HG03575 (cell line): Measurements from ENCODE around the gene HMOX2.

ENCODE experiments used
- ATAC-seq: cut with Tn5 transposase; IDR thresholded peaks from one replicate; pipeline ENCODE4 v1.9.1; 2021; ENCODE audit not compliant: unreplicated experiment, insufficient number of reproducible peaks, low FRiP score; ENCODE audit errors: extremely low read depth

The HMOX2 gene

DNA sequence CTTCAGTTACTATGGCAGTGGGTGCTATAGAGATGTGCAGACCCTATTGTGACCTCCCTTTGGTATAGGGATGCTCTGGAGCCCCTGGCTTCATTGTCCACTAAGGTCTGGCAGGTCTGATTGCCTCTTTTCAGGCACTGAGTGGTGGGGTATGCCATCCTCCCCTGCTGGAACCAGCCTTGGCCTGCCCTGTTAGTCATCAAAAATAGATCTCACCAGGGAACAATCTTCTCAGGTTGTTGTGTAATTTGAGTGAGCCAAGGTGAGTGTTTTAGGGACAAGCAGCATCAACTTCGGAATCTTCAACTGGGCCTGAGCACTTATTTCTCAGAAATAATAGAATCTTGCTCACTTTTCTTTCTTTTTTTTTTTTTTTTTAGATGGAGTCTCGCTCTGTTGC lies 19.6 kb downstream of the HMOX2 start:
- no peak for ATAC-seq

DNA sequence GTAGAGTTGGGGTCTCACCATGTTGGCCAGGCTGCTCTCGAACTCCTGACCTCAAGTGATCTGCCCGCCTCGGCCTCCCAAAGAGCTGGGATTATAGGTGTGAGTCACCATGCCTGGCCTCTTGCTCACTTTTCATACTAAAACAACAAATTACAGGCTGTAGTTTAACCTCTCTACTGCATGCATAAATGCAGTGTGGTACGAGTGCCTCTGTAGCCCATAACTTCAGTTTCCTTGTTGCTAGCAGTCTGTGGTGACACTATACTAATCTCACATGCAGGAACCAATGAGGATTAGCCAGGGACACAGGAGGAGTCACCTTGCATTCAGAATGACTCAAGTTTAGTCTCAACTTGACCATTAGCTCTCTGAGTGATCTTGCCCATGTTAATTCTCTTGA lies 20.1 kb downstream of the HMOX2 start:
- ATAC-seq = no peak

DNA sequence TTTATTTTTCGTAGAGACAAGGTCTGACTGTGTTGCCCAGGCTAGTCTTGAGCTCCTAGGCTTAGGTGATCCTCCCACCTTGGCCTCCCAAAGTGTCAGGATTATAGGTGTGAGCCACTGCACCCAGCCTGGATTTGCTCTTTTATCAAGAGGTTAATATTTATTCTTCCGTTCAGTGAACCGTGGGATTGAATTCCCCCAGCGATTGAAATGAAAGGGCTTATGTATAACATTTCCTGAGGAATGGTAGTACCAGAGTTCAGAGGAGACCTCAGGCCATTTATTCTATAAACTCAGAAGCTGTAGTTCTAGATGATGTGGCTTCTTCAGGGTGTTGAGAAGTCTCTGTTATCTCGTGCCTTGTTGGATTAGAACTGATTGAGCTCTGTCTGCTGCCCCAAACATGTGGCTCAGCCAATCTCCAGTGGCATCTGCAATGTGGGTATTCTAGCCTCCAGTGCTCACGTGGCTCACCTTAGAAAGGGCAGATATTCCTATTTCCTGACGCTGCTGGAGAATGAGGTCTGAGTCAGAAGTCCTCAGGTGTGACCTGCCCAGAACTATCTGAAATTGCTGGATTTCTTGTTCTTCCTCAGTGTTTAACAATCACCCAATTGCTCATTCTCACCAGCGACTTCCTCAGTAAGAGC lies 22.5 kb downstream of the HMOX2 start:
- no peak for ATAC-seq

DNA sequence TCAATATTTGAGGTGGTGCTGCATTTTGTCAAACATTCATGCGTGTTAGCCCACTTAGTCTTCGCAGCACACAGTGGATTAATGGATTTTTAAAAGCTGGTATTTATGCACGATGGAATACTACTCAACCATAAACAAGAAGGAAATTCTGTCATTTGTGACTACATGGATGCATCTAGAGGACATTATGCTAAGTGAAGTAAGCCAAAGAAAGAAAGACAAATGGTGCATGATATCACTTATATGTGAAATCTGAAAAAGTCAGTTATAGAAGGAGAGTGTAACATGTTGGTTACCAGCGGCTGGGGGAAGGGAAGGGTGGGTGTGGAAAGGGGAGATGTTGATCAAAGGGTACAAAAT lies 23.0 kb downstream of the HMOX2 start:
- ATAC-seq = no peak

DNA sequence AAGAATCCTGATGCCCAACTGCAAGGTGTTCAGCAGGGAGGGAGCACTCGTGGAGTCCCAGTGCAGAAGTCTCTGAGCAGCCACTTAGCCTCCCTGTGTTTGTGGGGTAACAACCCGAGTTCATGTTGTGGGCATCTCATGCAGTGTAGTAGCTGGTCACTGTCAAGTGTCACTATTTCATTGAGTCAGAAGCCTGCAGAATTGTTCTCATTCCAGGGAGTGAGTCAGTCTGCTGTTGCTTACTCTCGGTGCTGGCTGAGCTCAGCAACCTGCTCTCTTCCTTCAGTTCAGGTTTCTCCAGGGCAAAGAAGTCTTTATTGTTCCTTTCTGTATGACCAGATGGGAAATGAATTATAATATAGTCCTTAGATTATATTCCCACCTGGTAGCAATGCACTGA lies 24.1 kb downstream of the HMOX2 start:
- ATAC-seq = no peak

DNA sequence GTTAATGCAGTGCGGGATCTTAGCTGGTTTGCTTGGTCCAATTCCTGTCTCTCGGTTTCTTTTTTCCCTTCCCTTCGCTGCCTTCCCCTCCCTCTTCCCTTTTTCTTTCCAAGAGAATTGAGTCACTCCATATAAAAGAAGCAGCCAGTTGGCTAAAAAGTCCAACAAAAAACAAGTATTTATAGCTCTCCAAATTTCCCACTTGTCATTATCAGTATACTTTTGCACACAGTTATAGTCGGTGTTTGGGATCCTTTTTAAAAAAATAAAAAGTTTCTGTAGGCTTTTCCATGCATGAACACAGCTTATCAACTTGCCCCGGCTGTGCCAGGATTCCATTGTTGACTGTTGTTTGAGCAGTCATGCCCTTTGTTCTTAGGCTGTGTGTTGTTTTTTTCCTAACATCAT lies 24.9 kb downstream of the HMOX2 start:
- no peak for ATAC-seq

DNA sequence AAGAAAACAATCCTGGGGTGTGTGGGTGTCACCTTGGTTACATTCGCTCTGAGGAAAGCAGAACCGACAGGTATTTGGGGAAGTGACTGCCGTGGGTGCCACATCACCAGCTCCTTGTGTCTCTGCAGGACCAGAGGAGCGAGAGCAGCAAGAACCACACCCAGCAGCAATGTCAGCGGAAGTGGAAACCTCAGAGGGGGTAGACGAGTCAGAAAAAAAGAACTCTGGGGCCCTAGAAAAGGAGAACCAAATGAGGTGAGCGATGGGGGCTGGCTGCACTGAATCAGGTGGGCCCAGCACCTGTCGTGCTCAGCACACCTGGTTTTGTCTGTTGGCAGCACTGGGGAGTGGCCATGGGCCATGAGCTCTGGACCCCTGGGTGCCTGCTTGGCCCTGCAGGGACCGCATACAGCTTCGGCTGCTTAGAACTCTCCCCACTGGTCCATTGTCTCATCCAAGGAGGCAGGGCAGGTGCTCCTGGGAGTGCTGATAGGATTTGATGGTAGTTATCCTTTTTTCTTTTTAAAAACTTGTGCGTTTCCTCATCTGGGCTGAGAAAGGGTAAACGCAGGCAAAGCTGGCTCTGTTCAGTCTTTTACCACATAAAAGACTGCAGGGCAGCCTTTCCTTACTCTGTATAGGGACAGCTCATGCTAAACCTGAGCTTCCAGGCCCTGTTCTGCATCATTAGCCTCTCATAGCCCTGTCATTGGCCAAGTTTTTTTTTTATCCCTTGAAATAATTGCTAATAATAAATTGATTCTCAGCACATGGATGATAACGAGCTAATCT lies 29.4 kb downstream of the HMOX2 start:
- no peak for ATAC-seq

DNA sequence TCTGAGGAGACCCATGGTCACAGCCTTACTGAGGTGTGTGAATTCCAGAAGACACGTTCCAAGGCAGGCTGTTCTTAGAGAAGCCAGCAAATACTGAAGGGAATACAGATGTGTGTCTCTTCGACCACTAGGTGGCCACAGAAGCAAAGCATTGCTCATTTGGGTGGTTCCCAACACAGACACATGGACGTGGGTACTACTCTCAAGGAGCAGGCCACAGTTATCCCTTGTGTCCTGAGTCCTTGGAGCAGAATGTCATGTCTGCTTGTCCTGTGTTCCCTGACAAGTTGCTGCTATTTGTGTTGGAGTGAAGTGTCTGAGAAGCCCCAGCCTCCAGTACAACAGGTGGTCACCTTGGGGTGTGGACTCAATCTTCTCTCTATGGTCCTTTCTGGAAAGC lies 30.3 kb downstream of the HMOX2 start:
- no peak for ATAC-seq

DNA sequence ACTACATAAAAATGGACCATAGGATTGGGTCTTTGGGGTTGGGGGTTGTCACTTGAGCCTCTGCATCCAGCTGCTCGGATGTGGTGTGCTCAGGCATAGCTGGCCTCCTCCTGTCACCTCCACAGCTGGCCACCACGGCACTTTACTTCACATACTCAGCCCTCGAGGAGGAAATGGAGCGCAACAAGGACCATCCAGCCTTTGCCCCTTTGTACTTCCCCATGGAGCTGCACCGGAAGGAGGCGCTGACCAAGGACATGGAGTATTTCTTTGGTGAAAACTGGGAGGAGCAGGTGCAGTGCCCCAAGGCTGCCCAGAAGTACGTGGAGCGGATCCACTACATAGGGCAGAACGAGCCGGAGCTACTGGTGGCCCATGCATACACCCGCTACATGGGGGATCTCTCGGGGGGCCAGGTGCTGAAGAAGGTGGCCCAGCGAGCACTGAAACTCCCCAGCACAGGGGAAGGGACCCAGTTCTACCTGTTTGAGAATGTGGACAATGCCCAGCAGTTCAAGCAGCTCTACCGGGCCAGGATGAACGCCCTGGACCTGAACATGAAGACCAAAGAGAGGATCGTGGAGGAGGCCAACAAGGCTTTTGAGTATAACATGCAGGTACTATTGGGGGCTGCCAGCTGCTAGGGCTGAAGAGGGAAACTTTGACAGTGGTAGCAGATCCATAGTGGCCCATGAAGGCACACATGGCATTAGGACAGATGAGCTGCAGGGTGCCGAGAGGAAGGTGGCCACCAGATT lies 31.6 kb downstream of the HMOX2 start:
- no peak for ATAC-seq

DNA sequence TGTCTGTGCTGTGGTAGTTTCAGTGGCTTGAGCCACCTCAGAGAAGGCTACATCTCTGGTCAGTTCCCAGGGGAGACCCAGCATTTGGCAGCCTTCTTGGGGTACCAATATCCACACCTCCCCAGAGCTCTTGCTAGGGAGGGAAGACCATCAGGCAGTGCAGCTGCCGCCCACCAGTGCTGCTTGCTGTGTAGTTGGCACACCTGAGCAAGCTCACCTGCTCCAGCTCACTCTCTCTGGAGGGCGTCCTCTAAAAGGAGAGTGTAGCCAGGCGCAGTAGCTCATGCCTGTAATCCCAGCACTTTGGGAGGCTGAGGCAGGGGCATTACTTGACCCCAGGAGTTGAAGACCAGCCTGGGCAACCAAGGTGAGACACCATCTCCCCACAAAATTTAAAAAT lies 32.6 kb downstream of the HMOX2 start:
- no peak for ATAC-seq

DNA sequence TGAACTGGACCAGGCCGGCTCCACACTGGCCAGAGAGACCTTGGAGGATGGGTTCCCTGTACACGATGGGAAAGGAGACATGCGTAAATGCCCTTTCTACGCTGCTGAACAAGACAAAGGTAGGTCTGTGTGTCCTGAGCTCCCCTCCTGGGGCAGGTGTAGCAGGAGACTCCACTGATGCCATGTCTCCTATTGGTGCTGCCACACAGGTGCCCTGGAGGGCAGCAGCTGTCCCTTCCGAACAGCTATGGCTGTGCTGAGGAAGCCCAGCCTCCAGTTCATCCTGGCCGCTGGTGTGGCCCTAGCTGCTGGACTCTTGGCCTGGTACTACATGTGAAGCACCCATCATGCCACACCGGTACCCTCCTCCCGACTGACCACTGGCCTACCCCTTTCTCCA lies 33.2 kb downstream of the HMOX2 start:
- ATAC-seq = no peak

DNA sequence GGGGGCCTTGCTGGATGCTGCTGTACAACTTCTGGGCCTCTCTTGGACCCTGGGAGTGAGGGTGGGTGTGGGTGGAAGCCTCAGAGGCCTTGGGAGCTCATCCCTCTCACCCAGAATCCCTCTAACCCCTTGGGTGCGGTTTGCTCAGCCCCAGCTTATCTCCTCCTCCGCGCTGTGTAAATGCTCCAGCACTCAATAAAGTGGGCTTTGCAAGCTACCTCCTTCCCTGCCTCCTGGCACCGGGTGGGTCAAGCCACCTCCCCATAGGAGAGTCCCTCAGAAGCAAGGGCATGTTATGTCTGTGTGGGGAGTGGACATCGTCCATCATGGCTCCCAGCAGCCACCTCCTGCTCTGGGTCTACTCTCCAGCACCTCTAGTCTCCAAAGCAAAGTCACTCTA lies 33.9 kb downstream of the HMOX2 start:
- ATAC-seq = no peak

DNA sequence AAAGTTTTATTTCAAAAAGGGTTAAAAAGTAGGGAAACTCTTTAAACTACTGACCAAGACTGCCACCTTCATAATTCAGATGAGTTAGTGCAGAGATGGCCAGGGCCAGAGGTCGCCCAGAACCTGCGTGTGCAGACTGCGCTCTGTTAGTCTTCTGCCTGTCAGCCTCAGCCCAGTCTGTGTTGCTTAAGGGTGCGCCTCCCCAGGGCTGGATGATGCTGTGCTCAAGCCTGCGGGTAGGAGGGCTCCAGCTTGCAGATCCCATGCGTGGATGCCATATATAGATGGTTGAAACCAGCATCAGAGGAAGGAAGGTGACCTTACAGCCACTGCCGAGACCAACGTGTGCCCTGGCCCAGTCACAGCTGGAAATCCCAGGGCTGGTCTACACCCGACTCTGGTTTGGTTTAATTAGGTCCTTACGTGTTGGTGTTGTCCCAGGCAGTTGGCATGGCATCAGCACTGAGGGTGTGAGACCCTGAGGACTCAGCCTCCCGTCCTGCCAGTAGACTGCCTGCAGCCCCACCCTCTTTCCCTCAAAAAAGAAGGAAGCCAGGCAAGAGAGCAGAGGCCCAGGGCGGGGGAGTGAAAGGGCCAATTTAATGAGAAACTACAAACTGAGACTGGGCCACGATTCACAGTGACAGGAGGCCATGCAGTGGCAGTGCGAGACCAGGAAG lies 34.7 kb downstream of the HMOX2 start:
- ATAC-seq = no peak

DNA sequence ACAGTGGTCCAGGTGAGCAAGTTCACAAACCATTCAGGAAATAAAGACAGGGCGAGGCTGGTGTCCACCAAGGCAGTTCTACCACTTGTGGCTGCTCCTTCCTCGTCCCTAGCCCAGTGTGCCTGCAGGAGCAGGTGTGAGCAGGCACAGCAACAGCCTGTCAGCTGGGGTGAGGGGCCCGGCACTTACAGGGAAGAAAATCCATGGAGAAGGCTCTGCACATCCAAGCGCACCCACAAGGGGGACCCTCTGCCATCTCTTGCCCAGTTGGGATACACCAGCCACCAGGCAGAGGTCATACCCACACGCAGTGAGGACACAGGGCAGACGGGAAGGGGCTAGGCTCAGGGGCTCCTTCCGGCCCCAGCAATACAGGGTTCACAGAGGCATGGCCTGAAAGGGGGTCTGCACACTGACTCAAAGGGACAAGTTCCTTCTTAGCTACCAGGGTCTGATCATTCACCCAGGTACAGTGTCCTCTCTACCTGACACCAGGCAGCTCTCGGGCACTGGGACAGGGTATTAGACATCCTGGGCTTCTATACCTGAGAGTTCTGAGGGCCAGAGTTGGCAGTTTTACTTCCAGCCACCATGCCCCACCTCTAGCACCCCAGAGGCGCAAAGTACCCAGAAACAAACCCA lies 35.4 kb downstream of the HMOX2 start:
- ATAC-seq = no peak

DNA sequence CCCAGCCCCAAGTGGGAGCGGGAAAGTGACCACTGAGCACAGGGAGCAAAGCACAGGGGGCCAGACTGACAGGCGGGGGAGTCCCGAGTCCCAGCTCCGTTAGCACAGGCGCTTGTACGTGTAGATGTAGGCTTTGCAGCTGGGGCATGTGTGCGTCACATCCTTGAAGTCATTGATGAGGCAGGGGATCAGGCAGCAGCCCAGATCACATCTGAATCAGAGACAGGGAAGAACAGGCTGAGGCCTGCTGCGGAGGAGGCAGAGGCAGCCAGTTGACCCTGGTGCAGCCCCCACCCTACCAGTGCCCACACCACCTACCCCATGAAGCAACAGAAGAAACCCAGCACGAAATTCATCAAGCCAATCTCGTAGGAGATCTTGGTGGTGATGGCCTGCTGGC lies 36.3 kb downstream of the HMOX2 start:
- ATAC-seq = no peak

DNA sequence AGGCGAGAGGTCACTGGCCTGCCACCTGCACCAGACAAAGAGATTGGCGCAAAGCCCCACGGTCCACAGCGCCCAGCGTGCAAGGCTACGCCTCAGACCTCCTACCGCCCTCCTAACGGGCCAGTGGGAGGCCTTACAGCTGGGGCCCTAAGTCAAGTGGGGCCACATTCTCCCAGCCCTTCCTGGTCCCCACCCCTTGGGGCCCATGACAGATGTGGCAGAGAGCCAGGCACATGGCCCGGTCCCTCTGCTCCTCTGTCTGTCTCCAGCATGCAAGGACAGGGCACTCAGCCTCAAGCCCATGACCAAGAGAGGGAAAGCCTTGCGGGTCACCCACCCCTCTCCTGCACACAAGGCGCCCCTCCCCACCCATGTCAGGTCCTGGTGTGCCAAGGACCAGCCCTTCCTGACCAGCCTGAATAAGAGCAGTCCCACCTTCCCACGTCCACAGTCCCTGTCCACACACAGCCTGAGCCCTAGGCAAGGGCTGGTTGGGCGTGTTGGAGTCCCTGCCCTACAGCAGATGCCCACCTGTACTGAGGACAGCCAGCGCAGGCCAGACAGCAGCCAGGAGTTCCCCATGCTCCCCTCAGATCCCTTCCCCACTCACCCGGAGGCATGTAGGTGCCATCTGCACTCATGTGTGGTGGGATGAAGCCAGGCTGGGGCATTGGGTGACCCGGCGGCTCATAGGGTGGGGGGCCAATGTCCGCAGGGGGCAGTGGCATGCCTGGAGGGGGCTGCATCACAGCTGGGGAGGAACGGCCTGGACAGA lies 37.1 kb downstream of the HMOX2 start:
- ATAC-seq = no peak

DNA sequence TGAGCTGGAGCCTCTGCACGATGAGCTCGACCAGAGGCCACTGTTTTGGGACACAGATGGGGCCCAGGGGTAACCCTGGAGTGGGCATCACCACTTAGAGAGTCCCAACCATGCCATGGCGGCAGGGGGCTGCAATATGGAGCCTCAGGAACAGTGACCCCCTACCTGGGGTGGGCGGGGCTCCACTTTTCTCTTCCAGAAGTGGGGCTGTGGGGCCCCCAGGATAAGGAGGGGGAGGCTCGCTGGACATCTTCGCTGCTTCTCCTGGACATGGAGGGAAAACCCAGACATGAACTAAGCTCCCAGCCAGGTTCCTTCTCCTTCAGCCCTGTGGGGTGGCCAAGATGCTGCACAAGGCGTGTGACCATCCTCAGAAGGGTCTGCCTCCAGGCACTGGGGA lies 37.7 kb downstream of the HMOX2 start:
- ATAC-seq = no peak

DNA sequence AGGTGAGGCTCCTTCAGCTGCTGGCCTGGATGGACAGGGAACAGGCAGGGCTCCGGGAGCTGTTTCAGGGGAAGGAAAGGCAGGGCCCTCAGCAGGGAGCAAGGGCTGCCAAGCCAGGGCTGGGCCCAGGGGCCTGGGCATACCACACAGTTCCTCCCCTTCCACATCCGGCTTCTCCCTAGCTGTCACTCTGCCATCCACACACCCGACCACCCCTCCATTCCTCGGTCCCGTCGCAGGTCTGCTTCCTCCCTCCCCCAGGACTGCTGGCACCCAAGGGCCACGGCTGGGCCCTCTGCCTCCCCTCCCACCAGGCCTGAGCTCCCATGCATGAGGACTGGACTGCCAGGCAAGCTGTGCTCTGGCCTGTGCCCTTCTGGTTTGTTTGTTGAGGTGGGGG lies 38.4 kb downstream of the HMOX2 start:
- ATAC-seq = no peak
